ENCODE results near the gene SPAG16. TPM values are rescaled to one million over a fixed set of nuclear protein-coding genes. Genes with fewer than 3 reads are reported as not detected.

Gene SPAG16
- total RNA-seq, 3 donors from 2014 or later: 25.3 to 42.0 (median 41.7) TPM

DNA sequence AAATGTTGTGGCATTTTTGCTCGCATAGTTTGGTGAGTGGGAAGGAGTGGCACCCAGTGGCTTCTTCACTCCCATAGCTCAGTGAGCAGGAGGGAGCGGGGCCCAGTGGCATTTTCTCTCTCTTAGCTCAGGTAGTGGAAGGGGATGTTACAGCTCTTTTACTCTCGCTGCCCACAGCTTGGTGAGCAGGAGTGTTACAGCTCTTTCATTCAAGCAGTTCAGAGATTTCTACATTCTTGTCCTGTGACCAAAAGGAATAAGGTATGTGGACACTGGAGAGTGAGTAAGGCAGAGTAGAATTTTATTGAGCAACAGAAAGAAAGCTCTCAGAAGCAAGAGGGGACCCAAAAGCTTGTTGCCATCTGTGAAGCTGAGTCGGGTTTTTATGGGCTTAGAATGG lies 192.4 kb downstream of the SPAG16 start:
- TF ChIP-seq POLR2AphosphoS5 (IDR thresholded peaks at IDR 0.05) (no peak), POLR2A (IDR thresholded peaks at IDR 0.05) (no peak)
- TF ChIP-seq, protein P1, sequence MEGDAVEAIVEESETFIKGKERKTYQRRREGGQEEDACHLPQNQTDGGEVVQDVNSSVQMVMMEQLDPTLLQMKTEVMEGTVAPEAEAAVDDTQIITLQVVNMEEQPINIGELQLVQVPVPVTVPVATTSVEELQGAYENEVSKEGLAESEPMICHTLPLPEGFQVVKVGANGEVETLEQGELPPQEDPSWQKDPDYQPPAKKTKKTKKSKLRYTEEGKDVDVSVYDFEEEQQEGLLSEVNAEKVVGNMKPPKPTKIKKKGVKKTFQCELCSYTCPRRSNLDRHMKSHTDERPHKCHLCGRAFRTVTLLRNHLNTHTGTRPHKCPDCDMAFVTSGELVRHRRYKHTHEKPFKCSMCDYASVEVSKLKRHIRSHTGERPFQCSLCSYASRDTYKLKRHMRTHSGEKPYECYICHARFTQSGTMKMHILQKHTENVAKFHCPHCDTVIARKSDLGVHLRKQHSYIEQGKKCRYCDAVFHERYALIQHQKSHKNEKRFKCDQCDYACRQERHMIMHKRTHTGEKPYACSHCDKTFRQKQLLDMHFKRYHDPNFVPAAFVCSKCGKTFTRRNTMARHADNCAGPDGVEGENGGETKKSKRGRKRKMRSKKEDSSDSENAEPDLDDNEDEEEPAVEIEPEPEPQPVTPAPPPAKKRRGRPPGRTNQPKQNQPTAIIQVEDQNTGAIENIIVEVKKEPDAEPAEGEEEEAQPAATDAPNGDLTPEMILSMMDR (IDR thresholded peaks at IDR 0.05): no peak
- Histone ChIP-seq H3K27ac (no peak overlapping the region), H3K4me3 (no peak overlapping the region), H3K36me3 (no peaks in the 10 kb centered on the region), H3K4me1 (no peaks in the 10 kb centered on the region), H3K9me3 (peaks cover 13 to 43% of the 10 kb centered on the region in 2 donors), H3K27me3 (no peaks in the 10 kb centered on the region)
- no peak for DNase-seq (ENCODE audit: low spot score in 2 of 2)
- intact Hi-C loops (cut with DNase I; ENCODE audit: low total_unique reads): no loop called here

DNA sequence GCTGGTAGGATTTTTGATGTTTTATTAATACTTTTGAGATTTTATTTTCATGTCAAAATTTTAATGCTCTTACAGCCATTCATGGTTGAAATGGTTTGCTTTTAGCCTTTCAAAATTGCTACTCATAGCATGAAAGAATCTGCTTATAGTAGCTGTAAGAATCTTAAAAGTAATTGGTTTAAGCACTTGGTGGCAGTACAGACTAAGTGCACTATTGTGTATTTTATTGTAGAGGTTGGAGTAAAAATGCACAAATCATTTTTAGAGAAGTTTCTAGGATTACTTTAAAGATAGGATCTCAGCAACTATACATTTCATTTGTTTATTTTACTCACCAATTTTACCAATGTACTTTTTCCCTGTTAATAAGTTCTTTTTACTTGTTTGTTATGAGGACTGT lies 205.8 kb downstream of the SPAG16 start:
- Histone ChIP-seq H3K9me3 (no peaks in the 10 kb centered on the region), H3K36me3 (no peaks in the 10 kb centered on the region), H3K27ac (no peak overlapping the region), H3K27me3 (no peaks in the 10 kb centered on the region), H3K4me1 (no peaks in the 10 kb centered on the region), H3K4me3 (no peak overlapping the region)
- intact Hi-C loops (cut with DNase I; ENCODE audit: low total_unique reads): no loop called here
- TF ChIP-seq, protein P1 (IDR thresholded peaks at IDR 0.05): no peak
- TF ChIP-seq POLR2AphosphoS5 (IDR thresholded peaks at IDR 0.05) (no peak), POLR2A (IDR thresholded peaks at IDR 0.05) (no peak)
- DNase-seq (ENCODE audit: low spot score in 2 of 2): no peak

DNA sequence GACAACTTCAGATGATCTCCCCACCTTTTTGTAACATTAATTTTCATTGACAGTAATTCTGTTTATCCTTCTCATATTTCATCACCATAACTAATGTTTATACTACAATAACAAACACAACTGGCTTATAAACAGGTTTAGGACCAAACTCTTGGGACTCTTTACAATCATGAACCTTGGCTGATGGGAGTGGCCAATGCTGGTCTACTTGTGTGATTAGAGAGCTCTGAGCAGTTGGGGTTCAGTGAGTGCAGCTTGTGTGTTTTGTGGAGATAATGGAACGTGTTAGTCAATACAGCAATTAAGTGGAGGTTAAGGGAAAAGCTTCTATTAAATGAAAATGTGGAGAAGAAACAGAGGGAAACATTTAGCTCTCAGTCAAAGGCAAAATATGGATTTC lies 207.1 kb downstream of the SPAG16 start:
- Histone ChIP-seq H3K4me1 (no peaks in the 10 kb centered on the region), H3K4me3 (no peak overlapping the region), H3K27me3 (no peaks in the 10 kb centered on the region), H3K27ac (no peak overlapping the region), H3K36me3 (no peaks in the 10 kb centered on the region), H3K9me3 (no peaks in the 10 kb centered on the region)
- DNase-seq (ENCODE audit: low spot score in 2 of 2): no peak
- intact Hi-C loops (cut with DNase I; ENCODE audit: low total_unique reads): no loop called here
- no peak for TF ChIP-seq POLR2A (IDR thresholded peaks at IDR 0.05)

DNA sequence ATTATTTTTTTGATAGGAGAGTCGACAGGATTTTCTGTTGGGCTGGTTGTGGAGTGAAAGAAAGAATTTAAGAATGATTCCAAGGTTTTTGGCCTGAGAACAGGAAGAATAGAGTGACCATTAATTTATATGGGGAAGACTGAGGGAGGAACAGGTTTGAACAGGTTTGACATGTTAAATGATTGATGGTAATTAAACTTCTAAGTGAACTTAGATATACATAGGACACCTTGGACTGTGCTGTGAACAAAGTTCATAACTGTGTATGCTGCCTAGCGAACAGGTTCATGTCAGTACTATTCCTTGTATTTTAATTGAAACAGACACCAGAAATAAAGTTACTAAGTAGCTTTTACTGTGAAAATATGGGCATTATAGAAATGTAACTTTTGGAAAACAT lies 212.0 kb downstream of the SPAG16 start:
- no peaks in the 10 kb centered on the region for H3K4me1 ChIP-seq
- H3K9me3 ChIP-seq: no peaks in the 10 kb centered on the region
- no peak for DNase-seq (ENCODE audit: low spot score in 2 of 2)
- no peak overlapping the region for H3K27ac ChIP-seq
- TF ChIP-seq POLR2AphosphoS5 (IDR thresholded peaks at IDR 0.05): no peak
- TF ChIP-seq, protein P1 (IDR thresholded peaks at IDR 0.05): no peak
- TF ChIP-seq POLR2A (IDR thresholded peaks at IDR 0.05): no peak
- intact Hi-C loops (cut with DNase I; ENCODE audit: low total_unique reads): no loop called here
- no peaks in the 10 kb centered on the region for H3K27me3 ChIP-seq
- no peaks in the 10 kb centered on the region for H3K36me3 ChIP-seq
- no peak overlapping the region for H3K4me3 ChIP-seq

- Histone ChIP-seq H3K36me3 (no peaks in the 10 kb centered on the region), H3K27me3 (no peaks in the 10 kb centered on the region), H3K9me3 (no peaks in the 10 kb centered on the region), H3K27ac (no peak overlapping the region), H3K4me3 (no peak overlapping the region), H3K4me1 (no peaks in the 10 kb centered on the region)
- no peak for TF ChIP-seq POLR2A (IDR thresholded peaks at IDR 0.05)
- DNase-seq (ENCODE audit: low spot score in 2 of 2): no peak
- intact Hi-C loops (cut with DNase I; ENCODE audit: low total_unique reads): no loop called here
Measured at GRCh38 chr2:213500881-213501280, 216.6 kb downstream of the SPAG16 start.

GRCh38 chr2:213524164-213524563 lies 239.9 kb downstream of the SPAG16 start:
- no peaks in the 10 kb centered on the region for H3K27me3 ChIP-seq
- no peak overlapping the region for H3K4me3 ChIP-seq
- no peak for DNase-seq (ENCODE audit: low spot score in 2 of 2)
- H3K9me3 ChIP-seq: peaks cover 8 to 16% of the 10 kb centered on the region in 2 donors
- intact Hi-C loops (cut with DNase I; ENCODE audit: low total_unique reads): no loop called here
- H3K27ac ChIP-seq: no peak overlapping the region
- H3K36me3 ChIP-seq: no peaks in the 10 kb centered on the region
- no peaks in the 10 kb centered on the region for H3K4me1 ChIP-seq
- TF ChIP-seq, protein P1 (IDR thresholded peaks at IDR 0.05): no peak
- TF ChIP-seq POLR2AphosphoS5 (IDR thresholded peaks at IDR 0.05) (no peak), POLR2A (IDR thresholded peaks at IDR 0.05) (no peak)

Measured in breast epithelium (tissue), 4 donors.